Measurements from ENCODE around the gene CCDC201.
"Not testable (repeated sequence)": the region's sequence is repeated elsewhere in the genome, so short reads cannot be mapped to it uniquely, and the experiment has no call there.

CCDC201 gene

DNA sequence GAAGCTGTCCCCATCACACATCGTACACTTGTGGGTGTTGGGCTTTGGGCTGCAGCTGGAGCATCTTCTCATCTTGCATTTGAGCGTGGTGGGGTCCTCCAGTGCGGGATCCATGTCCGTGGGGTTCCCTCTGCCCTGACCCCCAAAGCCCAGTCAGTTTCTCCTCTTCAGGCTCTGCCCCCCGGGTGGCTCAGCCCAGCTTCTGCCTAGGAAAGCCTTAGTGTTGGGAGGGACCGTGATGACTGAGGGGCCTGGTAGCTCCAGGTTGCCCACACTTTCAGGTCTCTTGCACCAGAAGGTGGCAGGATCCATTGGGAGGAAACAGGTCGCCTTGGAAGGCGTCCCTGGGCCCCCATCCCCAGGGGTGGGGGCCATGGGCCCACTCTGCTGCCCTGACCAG, 55.9 kb downstream of the CCDC201 start:
- not testable (repeated sequence) for DNase-seq (ENCODE audit: low spot score)

DNA sequence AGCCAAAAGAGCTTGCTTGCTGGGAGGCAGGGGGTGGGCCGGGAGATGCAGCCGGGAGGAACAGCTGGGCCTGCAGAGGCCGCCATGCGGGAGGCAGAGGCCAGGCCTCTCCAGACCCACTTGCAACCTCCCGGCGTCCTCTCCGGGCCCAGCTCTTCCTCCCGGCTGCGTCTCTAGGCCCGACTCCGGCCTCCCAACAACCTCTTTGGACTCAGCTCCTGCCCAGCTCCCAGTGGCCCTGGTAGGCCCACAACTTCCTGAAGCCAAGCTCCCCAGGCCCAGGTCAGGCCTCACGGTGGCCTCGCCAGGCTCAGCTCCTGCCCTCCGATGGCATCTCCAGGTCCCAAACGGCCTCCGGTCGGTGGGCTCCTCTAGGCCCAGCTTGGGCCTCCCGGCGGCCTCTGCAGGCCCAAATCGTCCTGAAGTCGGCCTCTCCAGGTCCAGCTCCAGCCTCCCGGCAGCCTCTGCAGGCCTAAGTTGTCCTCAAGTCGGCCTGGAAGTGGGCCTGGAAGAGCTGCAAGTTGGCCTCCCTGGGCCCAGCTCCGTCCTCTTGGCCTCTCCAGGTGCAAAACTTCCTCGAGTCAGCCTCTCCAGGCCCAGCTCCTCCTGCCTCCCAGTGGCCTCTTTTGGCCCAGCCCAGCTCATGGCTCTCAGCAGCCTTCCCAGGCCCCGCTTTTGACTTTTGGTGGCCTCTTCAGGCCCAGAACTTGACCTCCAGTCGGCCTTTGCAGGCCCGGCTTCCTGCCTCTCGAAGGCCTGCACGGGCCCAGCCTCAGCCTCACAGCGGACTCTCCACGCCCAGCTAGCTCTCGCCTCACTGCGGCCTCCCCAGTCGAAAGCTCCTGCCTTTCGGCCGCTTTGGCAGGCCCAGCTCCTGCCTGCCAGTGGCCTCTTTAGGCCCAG, 58.4 kb downstream of the CCDC201 start:
- not testable (repeated sequence) for DNase-seq (ENCODE audit: low spot score)

- DNase-seq (ENCODE audit: low spot score) = not testable (repeated sequence)
These were observed 59.1 kb downstream of the CCDC201 start for GRCh38 chr7:45813771-45814170.

- DNase-seq (ENCODE audit: low spot score) = no peak
These were observed 59.9 kb downstream of the CCDC201 start for GRCh38 chr7:45812946-45813345.

- not testable (repeated sequence) for DNase-seq (ENCODE audit: low spot score)
These were observed 61.1 kb downstream of the CCDC201 start for GRCh38 chr7:45811652-45812234.

DNA sequence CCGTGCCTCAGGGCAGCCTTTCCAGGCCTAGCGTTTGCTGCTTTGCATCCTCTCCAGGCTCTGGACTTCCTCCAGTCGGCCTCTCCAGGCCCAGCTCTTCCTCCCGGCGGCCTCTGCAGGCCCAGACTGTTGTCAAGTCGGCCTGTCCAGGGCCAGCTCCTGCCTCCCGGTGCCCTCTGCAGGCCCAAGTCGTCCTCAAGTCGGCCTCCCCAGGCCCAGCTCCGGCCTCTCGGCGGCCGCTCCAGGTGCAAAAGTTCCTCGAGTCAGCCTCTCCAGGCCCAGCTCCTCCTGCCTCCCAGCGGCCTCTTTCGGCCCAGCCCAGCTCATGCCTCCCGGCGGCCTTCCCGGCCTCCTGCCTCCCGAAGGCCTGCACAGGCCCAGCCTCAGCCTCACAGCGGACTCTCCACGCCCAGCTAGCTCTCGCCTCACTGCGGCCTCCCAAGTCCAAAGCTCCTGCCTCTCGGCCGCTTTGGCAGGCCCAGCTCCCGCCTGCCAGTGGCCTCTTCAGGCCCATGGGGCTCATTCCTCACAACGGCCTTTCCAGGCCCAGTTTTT, 62.4 kb downstream of the CCDC201 start:
- not testable (repeated sequence) for DNase-seq (ENCODE audit: low spot score)

Data from left forelimb (tissue), 1 donor.